OCI-LY1 (cell line): ENCODE measurements around the gene CACNA2D3.

Experiments
- CTCF ChIP-seq: fragments of 200-600 bp; sonication (generic), shearing (Covaris generic); IDR thresholded peaks from 2 replicates; pipeline ENCODE4 v1.5.1; 2017; ENCODE audit warnings: mild to moderate bottlenecking, antibody characterized with exemption, low read length, moderate library complexity, mixed read lengths
- EZH2 ChIP-seq: fragments of 200-600 bp; sonication (generic), shearing (Covaris generic); IDR thresholded peaks from 2 replicates; pipeline ENCODE4 v1.8.0; 2017; ENCODE audit warnings: borderline replicate concordance, mixed run types, mild to moderate bottlenecking, antibody characterized with exemption, low read length, moderate library complexity, mixed read lengths

GRCh38 chr3:54963641-54964040 lies 841.3 kb downstream of the CACNA2D3 start:
- TF ChIP-seq CTCF (no peak), EZH2 (no peak)
